Measurements from ENCODE around the gene LRMDA.

- no peak for TF ChIP-seq CTCF (IDR thresholded peaks at IDR 0.05; ENCODE audit: control extremely low read depth in 1 of 3, insufficient read depth in 1 of 3, low read depth in 1 of 3, low read length in 3 of 3)
- TF ChIP-seq POLR2A (IDR thresholded peaks at IDR 0.05; ENCODE audit: control extremely low read depth in 1 of 2, low read depth in 2 of 2, low read length in 2 of 2): no peak
- no peak for TF ChIP-seq MAX (IDR thresholded peaks at IDR 0.05)
- no peak for TF ChIP-seq CREB1 (IDR thresholded peaks at IDR 0.05)
- no peak for TF ChIP-seq YY1 (IDR thresholded peaks at IDR 0.05; ENCODE audit: low read depth, low read length)
- TF ChIP-seq ZNF274 (IDR thresholded peaks at IDR 0.05; ENCODE audit: borderline replicate concordance, extremely low read depth, low read length): no peak
- TF ChIP-seq USF2 (IDR thresholded peaks at IDR 0.05; ENCODE audit: low read length): no peak
- no peak for TF ChIP-seq CEBPB (IDR thresholded peaks at IDR 0.05; ENCODE audit: low read depth, low read length)
- no peak for TF ChIP-seq BRCA1 (IDR thresholded peaks at IDR 0.05; ENCODE audit: low read depth, low read length)
- TF ChIP-seq FOSL1 (IDR thresholded peaks at IDR 0.05; ENCODE audit: insufficient read depth, low read depth, low read length): no peak
- TF ChIP-seq NRF1 (IDR thresholded peaks at IDR 0.05; ENCODE audit: low read depth, low read length): no peak
Observed at GRCh38 chr10:75509706-75510105, 78.3 kb downstream of the LRMDA start.
